Liver (tissue), 9 donors: Measurements from ENCODE around the gene SHH. TPM values are rescaled to one million over a fixed set of nuclear protein-coding genes. Genes with fewer than 3 reads are reported as not detected.

ENCODE experiments used
- DNase-seq: peaks from one replicate; pipeline ENCODE4 v3.0.0-alpha.2; 2017; ENCODE audit warnings: low spot score
- H3K27ac ChIP-seq, 2 donors: one replicate each; pipeline ENCODE4 v1.7.0; 2013; ENCODE audit warnings: inconsistent platforms in 2 of 2, low read length in 2 of 2, control low read depth in 1 of 2, low read depth in 1 of 2, mild to moderate bottlenecking in 1 of 2
- H3K27me3 ChIP-seq, 4 donors: one replicate each; pipeline versions ENCODE4 v1.6.1 to v1.7.0; 2013; ENCODE audit warnings: low read length in 3 of 4, inconsistent platforms in 1 of 4, mild to moderate bottlenecking in 1 of 4, moderate library complexity in 1 of 4; ENCODE audit not compliant: control insufficient read depth in 4 of 4, insufficient read depth in 4 of 4
- H3K36me3 ChIP-seq, 4 donors: one replicate each; pipeline versions ENCODE4 v1.6.1 to v1.7.0; 2013; ENCODE audit warnings: low read length in 3 of 4, mild to moderate bottlenecking in 3 of 4, low read depth in 1 of 4, moderate library complexity in 1 of 4; ENCODE audit not compliant: control insufficient read depth in 4 of 4, insufficient read depth in 3 of 4
- H3K4me1 ChIP-seq, 4 donors: one replicate each; pipeline versions ENCODE4 v1.6.1 to v1.7.0; 2013; ENCODE audit warnings: low read length in 3 of 4, mild to moderate bottlenecking in 3 of 4, moderate library complexity in 1 of 4; ENCODE audit not compliant: control insufficient read depth in 4 of 4, insufficient read depth in 4 of 4
- H3K4me3 ChIP-seq, 3 donors: one replicate each; pipeline versions ENCODE4 v1.6.1 to v1.7.0; 2013; ENCODE audit warnings: low read length in 3 of 3, control low read depth in 1 of 3, low read depth in 1 of 3, mild to moderate bottlenecking in 1 of 3
- H3K9ac ChIP-seq, 2 donors: one replicate each; pipeline ENCODE4 v1.7.0; 2013; ENCODE audit warnings: low read length in 2 of 2, mild to moderate bottlenecking in 2 of 2, moderate library complexity in 2 of 2, control low read depth in 1 of 2, low read depth in 1 of 2
- H3K9me3 ChIP-seq, 4 donors: one replicate each; pipeline versions ENCODE4 v1.6.1 to v1.7.0; 2013; ENCODE audit warnings: low read length in 3 of 4; ENCODE audit not compliant: control insufficient read depth in 4 of 4
- ATF3 ChIP-seq: IDR thresholded peaks from 2 replicates; pipeline ENCODE4 v1.6.1; 2016; ENCODE audit warnings: antibody characterized with exemption
- CTCF ChIP-seq: fragments of 150-350 bp; IDR thresholded peaks from 2 replicates; pipeline ENCODE4 v1.5.1; 2017; ENCODE audit warnings: improper control_type of control experiment, low read depth, low read length; ENCODE audit not compliant: missing input control
- EGR1 ChIP-seq, 2 donors: IDR thresholded peaks; 2 replicates each; pipeline ENCODE4 v1.6.1; 2016 to 2018; ENCODE audit warnings: antibody characterized with exemption in 2 of 2, low read depth in 2 of 2
- FOXA1 ChIP-seq: IDR thresholded peaks from 2 replicates; pipeline ENCODE4 v1.6.1; 2016; ENCODE audit warnings: antibody characterized with exemption
- FOXA2 ChIP-seq: IDR thresholded peaks from 2 replicates; pipeline ENCODE4 v1.6.1; 2016; ENCODE audit warnings: antibody characterized with exemption
- GABPA ChIP-seq, 2 donors: IDR thresholded peaks in 1 of 2; conservative IDR thresholded peaks in 1 of 2; 2 replicates each; pipeline ENCODE4 v1.6.1; 2016; ENCODE audit warnings: antibody characterized with exemption in 2 of 2, mild to moderate bottlenecking in 1 of 2, moderate library complexity in 1 of 2
- HNF4A ChIP-seq, 2 donors: conservative IDR thresholded peaks; 2 replicates each; pipeline ENCODE4 v1.6.1; 2016; ENCODE audit warnings: antibody characterized with exemption in 2 of 2, mild to moderate bottlenecking in 2 of 2
- HNF4G ChIP-seq: IDR thresholded peaks from 2 replicates; pipeline ENCODE4 v1.6.1; 2016; ENCODE audit warnings: antibody characterized with exemption
- JUND ChIP-seq, 2 donors: IDR thresholded peaks; 2 replicates each; pipeline ENCODE4 v1.6.1; 2016; ENCODE audit warnings: antibody characterized with exemption in 2 of 2
- MAX ChIP-seq: IDR thresholded peaks from 2 replicates; pipeline ENCODE4 v1.6.1; 2016; ENCODE audit warnings: antibody characterized with exemption
- NR2F2 ChIP-seq: IDR thresholded peaks from 2 replicates; pipeline ENCODE4 v1.6.1; 2016; ENCODE audit warnings: antibody characterized with exemption
- RAD21 ChIP-seq, 2 donors: IDR thresholded peaks; 2 replicates each; pipeline ENCODE4 v1.6.1; 2016; ENCODE audit warnings: antibody characterized with exemption in 2 of 2, mild to moderate bottlenecking in 2 of 2
- REST ChIP-seq: IDR thresholded peaks from 2 replicates; pipeline ENCODE4 v1.6.1; 2016; ENCODE audit warnings: antibody characterized with exemption, mild to moderate bottlenecking
- RXRA ChIP-seq, 2 donors: IDR thresholded peaks; 2 replicates each; pipeline ENCODE4 v1.6.1; 2017 to 2018; ENCODE audit warnings: antibody characterized with exemption in 2 of 2, mild to moderate bottlenecking in 1 of 2
- SP1 ChIP-seq: IDR thresholded peaks from 2 replicates; pipeline ENCODE4 v1.6.1; 2018; ENCODE audit warnings: antibody characterized with exemption, mild to moderate bottlenecking
- TAF1 ChIP-seq: conservative IDR thresholded peaks from 2 replicates; pipeline ENCODE4 v1.6.1; 2016; ENCODE audit warnings: antibody characterized with exemption, mild to moderate bottlenecking
- YY1 ChIP-seq: IDR thresholded peaks from 2 replicates; pipeline ENCODE4 v1.6.1; 2016; ENCODE audit warnings: antibody characterized with exemption, mild to moderate bottlenecking
- ZBTB33 ChIP-seq: IDR thresholded peaks from 2 replicates; pipeline ENCODE4 v1.6.1; 2016; ENCODE audit warnings: antibody characterized with exemption
- WGBS: extraction: QIAGEN DNeasy Blood & Tissue Kit; methylation state at CpG from one replicate; pipeline ENCODE4 v1.1.7; 2013; 5-methylcytosine and 5-hydroxymethylcytosine counted together
- polyA plus RNA-seq, 2 donors: library from polyadenylated mRNA; stranded (reverse) in 1 of 2; unstranded in 1 of 2; fragments of 200-250 nt in 1 of 2; fragments of >200 nt in 1 of 2; fragmentation: Nextera tagmentation in 1 of 2; extraction: Ambion mirVana in 1 of 2; gene quantifications; one replicate each; pipeline versions ENCODE4 v1.2.1 to v1.2.3, GENCODE V29; 2013 to 2015
- total RNA-seq, 2 donors: library from RNA; depleted of rRNA; stranded (reverse); fragments of >200 nt; gene quantifications; one replicate each; pipeline ENCODE4 v1.2.3, GENCODE V29; 2014
- donor health status: healthy.
- donor health status: healthy.
- donor health status: healthy.
- donor health status: healthy.
- donor health status: healthy.

Gene SHH
- total and polyA plus RNA-seq, 4 donors = 3.9 to 10.0 (median 5.2) TPM

- H3K4me3 ChIP-seq = no peak overlapping the region
- no peak overlapping the region for H3K9ac ChIP-seq
- H3K36me3 ChIP-seq = no peaks in the 10 kb centered on the region
- H3K4me1 ChIP-seq = peaks cover 0 to 7% (median 4%) of the 10 kb centered on the region in 4 donors
- no peaks in the 10 kb centered on the region for H3K9me3 ChIP-seq
- no peak for DNase-seq
- TF ChIP-seq RAD21 (IDR thresholded peaks at IDR 0.05) (no peak), RXRA (IDR thresholded peaks at IDR 0.05) (no peak), FOXA2 (no peak), NR2F2 (no peak), SP1 (no peak), JUND (IDR thresholded peaks at IDR 0.05) (no peak), ATF3 (no peak), YY1 (no peak), ZBTB33 (no peak), REST (no peak), CTCF (no peak), HNF4A (conservative IDR thresholded peaks at IDR 0.05) (no peak), MAX (no peak), HNF4G (no peak), EGR1 (IDR thresholded peaks at IDR 0.05; ENCODE audit: low read depth in 2 of 2) (no peak), FOXA1 (no peak), TAF1 (no peak), GABPA (IDR thresholded peaks at IDR 0.05 in 1 of 2, conservative IDR thresholded peaks at IDR 0.05 in 1 of 2) (no peak)
- no peak overlapping the region for H3K27ac ChIP-seq
- WGBS = 91% methylated on average over 9 of the region's 9 CpGs
- no peaks in the 10 kb centered on the region for H3K27me3 ChIP-seq
Observed at GRCh38 chr7:155794196-155794595, 18.1 kb downstream of the SHH start.
